Measurements from ENCODE around the gene ASAP3. TPM values are rescaled to one million over a fixed set of nuclear protein-coding genes. Genes with fewer than 3 reads are reported as not detected.
A peak's percentile ranks its signal among the peaks of the same experiment; 100 is the strongest.
"Not testable (repeated sequence)": the region's sequence is repeated elsewhere in the genome, so short reads cannot be mapped to it uniquely, and the experiment has no call there.

Gene ASAP3
- total RNA-seq, 1 donor from 2014 or later: 35.9 TPM

GRCh38 chr1:23506376-23507107 is 22.6 kb upstream of the ASAP3 start:
- H3K27ac ChIP-seq: no peak overlapping the region
- H3K4me3 ChIP-seq: no peak overlapping the region
- intact Hi-C loops (cut with DNase I): no loop called here
- no peak for TF ChIP-seq CTCF (IDR thresholded peaks at IDR 0.05)
- H3K9me3 ChIP-seq: no peaks in the 10 kb centered on the region
- no peaks in the 10 kb centered on the region for H3K4me1 ChIP-seq
- H3K27me3 ChIP-seq: no peaks in the 10 kb centered on the region
- ATAC-seq (no peak), DNase-seq (no peak)
- H3K36me3 ChIP-seq: no peaks in the 10 kb centered on the region

- no peak for TF ChIP-seq CTCF (IDR thresholded peaks at IDR 0.05)
- Histone ChIP-seq H3K27me3 (no peaks in the 10 kb centered on the region), H3K9me3 (no peaks in the 10 kb centered on the region), H3K27ac (no peak overlapping the region), H3K36me3 (no peaks in the 10 kb centered on the region), H3K4me1 (no peaks in the 10 kb centered on the region), H3K4me3 (no peak overlapping the region)
- no peak for ATAC-seq
- no peak for DNase-seq
- intact Hi-C loops (cut with DNase I): no loop called here
Observed at GRCh38 chr1:23505851-23506250, 21.9 kb upstream of the ASAP3 start.

GRCh38 chr1:23504156-23504555 is 20.2 kb upstream of the ASAP3 start:
- H3K27ac ChIP-seq; ATAC-seq; H3K27me3 ChIP-seq; intact Hi-C loops (cut with DNase I); H3K9me3 ChIP-seq; H3K4me3 ChIP-seq; H3K4me1 ChIP-seq; H3K36me3 ChIP-seq; DNase-seq: not testable (repeated sequence)

GRCh38 chr1:23502951-23503350 is 19.0 kb upstream of the ASAP3 start:
- Histone ChIP-seq H3K4me3 (no peak overlapping the region), H3K36me3 (no peaks in the 10 kb centered on the region), H3K4me1 (no peaks in the 10 kb centered on the region), H3K27ac (no peak overlapping the region), H3K27me3 (no peaks in the 10 kb centered on the region), H3K9me3 (no peaks in the 10 kb centered on the region)
- no peak for TF ChIP-seq CTCF (IDR thresholded peaks at IDR 0.05)
- no peak for DNase-seq
- ATAC-seq: no peak
- intact Hi-C loops (cut with DNase I): no loop called here

- no peak overlapping the region for H3K27ac ChIP-seq
- no peak for TF ChIP-seq CTCF (IDR thresholded peaks at IDR 0.05)
- H3K4me1 ChIP-seq: peaks cover 6% of the 10 kb centered on the region
- no peak for DNase-seq
- H3K4me3 ChIP-seq: no peak overlapping the region
- no peaks in the 10 kb centered on the region for H3K9me3 ChIP-seq
- intact Hi-C loops (cut with DNase I): no loop called here
- no peaks in the 10 kb centered on the region for H3K36me3 ChIP-seq
- H3K27me3 ChIP-seq: no peaks in the 10 kb centered on the region
- no peak for ATAC-seq
Observed at GRCh38 chr1:23500466-23500865, 16.5 kb upstream of the ASAP3 start.

- Histone ChIP-seq H3K4me3 (no peak overlapping the region), H3K9me3 (no peaks in the 10 kb centered on the region), H3K27me3 (no peaks in the 10 kb centered on the region), H3K4me1 (peaks cover 6% of the 10 kb centered on the region), H3K36me3 (no peaks in the 10 kb centered on the region), H3K27ac (no peak overlapping the region)
- DNase-seq (no peak), ATAC-seq (peak; percentile 78)
- no peak for TF ChIP-seq CTCF (IDR thresholded peaks at IDR 0.05)
- intact Hi-C loops (cut with DNase I): loop anchor here (5.0 kb wide), 1 partner anchor 44 kb away; no protein-coding TSS in a partner anchor
Observed at GRCh38 chr1:23497777-23498439, 13.9 kb upstream of the ASAP3 start.
